HG02973 (cell line): ENCODE measurements around the gene DSCAM.

Source experiments
- ATAC-seq: cut with Tn5 transposase; IDR thresholded peaks from one replicate; pipeline ENCODE4 v1.9.1; 2021; ENCODE audit warnings: moderate library complexity; ENCODE audit not compliant: unreplicated experiment

The DSCAM gene

DNA sequence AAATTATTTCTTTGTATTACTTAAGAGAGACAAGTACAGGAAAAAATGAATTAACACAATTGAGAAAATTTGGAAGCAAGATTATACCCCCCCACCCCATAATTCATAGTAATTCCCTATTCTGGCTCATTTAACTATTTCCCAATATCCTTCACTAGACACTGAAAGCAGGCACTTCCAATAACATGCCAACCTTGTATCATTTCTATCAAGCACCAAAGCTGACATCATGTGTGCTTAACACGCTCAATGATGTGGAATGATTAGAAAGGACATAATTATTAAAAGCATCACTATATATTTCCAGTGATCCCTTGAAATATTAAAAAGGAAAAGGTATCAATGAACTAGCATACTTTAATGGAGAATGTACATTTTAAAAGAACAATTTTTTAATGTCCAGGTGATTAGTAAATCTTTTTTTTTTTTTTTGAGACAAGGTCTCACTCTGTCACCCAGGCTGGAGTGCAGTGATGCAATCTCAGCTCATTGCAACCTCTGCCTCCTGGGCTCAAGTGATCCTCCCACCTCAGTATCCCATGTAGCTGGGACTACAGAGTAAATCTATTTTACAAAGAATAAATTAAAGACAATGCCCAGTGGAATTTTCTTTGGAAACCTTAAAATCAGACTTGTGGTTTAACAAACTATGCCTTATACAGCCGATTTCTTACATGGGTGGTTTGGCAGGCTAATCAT lies 443.9 kb downstream of the DSCAM start:
- ATAC-seq = no peak

- no peak for ATAC-seq
Observed at GRCh38 chr21:40395732-40396131, 451.2 kb downstream of the DSCAM start.

- ATAC-seq = no peak
Observed at GRCh38 chr21:40393066-40393465, 453.9 kb downstream of the DSCAM start.

DNA sequence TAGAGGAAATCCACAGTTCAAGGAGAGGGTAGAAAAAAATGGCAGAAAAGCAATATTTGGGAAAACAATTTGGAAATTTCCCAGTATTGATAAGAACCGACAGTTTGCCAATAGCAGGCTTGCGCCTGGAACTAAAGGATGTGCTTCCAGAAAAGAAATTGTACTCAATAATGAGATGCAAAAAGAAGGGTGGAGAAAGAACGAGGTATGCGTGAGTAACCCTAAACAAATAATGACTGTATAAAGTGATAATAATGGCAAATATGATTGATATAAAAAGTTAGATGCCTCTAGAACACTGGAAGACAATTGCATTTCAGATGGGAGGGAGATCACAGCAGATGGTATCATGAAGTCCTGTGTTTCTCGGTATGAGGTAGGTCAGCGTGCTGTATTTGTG lies 458.9 kb downstream of the DSCAM start:
- no peak for ATAC-seq

GRCh38 chr21:40386981-40387747 lies 459.8 kb downstream of the DSCAM start:
- no peak for ATAC-seq

DNA sequence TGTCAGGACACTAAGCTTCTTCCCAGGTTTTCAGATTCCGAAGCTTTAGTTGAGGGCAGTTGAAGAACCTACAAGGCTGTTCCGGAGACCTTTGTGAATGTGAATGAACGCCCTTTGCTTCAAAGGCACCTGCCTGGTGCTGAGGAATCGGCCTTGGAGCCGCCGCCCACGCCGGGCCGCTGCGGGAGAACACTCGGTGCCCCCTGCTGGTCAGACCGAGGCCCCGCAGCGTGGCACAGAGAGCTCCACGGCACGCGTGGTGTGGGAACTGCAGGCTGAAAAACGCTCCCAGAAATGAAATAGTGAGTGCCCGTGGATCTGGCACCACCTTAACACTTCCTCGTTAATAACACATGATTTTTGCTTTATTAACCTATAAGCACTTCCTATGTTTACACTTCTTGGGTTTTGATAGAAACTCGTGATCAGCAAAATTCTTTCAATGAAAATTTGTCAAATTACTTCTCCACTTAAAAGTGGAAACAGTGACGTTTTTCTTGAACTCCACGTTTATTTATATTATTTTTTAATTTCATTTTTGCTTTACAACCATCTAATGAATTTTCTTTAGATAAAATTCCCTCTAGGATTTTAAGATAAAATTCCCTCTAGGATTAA lies 460.6 kb downstream of the DSCAM start:
- no peak for ATAC-seq

DNA sequence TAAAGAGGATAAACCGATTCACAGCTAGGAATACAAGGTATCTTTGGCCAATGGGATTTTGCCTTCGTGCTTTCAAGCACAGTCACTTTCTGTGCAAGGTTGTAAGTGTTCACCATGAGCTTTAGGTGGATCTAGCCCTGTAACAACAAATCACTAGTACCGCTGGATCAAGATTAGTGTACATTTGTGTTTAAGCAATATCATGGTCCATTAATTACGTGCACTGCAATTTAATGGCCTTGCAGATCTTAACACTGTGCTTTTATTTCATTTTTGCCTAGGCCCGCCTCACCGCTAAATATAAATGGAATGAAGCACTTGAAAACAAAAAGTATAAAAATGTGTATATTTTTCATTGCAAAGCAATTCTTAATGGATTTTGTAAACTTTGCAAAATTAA lies 461.1 kb downstream of the DSCAM start:
- no peak for ATAC-seq

DNA sequence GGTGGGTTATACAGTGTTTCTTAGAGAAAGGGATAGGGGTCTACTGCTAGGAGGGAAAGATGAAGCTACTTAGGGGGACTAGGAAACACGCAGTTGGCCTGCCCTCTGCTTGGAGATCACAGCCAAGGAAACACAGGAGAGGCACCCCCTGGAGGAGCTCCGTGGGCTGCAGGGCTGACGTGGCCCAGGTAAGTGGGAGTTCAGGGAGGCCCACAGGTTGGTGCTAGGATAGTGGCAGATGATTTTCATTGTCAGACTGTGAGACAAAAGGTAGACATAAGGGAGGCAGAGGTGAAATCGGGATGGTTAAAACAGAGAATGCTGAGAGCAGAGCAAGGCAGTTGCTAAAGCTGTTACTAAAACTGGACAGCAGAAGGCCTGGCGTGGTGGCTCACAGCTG lies 463.0 kb downstream of the DSCAM start:
- ATAC-seq = no peak

DNA sequence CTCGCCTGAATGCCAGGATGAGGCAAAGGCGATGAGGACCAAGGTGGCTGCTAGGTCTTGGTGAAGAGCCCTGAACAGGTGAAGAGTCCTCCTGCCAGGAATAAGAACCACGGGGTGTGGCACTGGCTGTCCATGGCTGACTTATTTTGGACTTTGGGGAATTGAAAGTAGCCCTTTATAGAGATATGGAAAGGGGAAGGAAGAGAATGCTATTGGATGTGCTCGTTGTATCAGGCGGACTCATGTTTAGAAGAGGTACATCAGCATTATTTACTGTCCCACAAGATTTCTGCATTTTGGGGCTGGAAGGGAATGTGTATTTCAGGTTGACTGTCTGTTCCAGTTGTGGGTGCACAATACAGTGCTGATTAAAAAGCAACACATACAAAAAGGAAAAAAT lies 465.8 kb downstream of the DSCAM start:
- no peak for ATAC-seq

- ATAC-seq = no peak
Observed at GRCh38 chr21:40379881-40380810, 466.8 kb downstream of the DSCAM start.

DNA sequence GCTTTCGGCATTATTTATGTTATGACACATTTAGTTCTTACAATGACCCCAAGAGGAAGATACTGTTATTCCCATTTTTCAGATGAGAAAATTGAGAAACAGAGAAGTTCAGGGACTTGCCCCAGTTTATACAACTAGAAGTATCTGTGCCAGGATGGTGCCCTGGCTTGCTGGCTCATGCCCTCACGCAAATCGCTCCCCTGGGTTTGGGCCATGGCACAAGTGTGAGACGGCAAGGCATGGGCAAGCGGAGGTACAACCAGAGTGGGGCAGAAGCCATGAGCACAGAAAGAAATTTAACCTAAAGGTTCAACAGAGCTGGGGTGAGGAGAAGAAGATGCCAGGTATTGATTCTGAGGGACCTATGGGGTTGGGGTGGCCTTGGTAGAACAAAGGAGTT lies 469.8 kb downstream of the DSCAM start:
- no peak for ATAC-seq

GRCh38 chr21:40373761-40374160 lies 473.2 kb downstream of the DSCAM start:
- ATAC-seq = no peak

DNA sequence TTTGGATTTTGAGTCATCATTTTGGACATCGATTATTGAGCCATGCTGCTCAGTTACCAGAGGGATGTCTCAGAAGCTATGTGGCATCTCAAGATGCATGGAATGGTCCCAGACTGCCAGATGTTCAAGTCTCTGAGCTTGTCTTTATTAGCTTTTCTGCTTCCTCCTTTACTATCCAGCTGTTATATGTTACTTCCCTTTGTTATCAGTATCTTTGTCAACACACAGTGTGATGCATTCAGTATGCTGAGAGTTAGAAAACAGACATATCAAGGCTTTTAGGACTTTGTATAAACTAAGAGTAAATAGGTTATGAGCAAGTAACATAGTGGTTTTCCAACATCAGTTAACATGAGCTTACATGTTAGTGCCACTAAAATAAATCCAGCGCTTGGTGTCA lies 474.5 kb downstream of the DSCAM start:
- ATAC-seq = no peak

GRCh38 chr21:40371329-40371728 lies 475.6 kb downstream of the DSCAM start:
- ATAC-seq = no peak

GRCh38 chr21:40356644-40357043 lies 490.3 kb downstream of the DSCAM start:
- ATAC-seq = no peak

DNA sequence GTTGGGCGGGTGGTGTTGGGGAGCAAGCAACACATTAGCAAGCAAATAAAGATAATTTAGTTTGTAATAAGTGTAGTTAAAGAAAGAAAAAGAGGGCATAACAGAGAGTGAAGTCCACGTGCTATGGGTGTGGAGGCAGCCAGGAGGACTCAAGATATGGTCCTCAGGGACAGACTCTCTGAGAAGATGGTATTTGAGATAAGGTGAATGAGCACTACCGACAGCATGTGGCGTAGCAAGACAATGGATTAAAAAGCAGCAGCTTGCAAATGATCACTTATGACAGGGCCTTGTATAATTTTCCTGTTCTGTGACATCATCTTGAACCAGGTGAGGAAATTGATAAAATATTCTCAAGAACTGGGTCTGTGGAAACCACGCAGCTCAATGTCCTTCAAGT lies 491.9 kb downstream of the DSCAM start:
- ATAC-seq = no peak

GRCh38 chr21:40351006-40351405 lies 496.0 kb downstream of the DSCAM start:
- ATAC-seq = no peak

GRCh38 chr21:40349591-40349990 lies 497.4 kb downstream of the DSCAM start:
- ATAC-seq = no peak

DNA sequence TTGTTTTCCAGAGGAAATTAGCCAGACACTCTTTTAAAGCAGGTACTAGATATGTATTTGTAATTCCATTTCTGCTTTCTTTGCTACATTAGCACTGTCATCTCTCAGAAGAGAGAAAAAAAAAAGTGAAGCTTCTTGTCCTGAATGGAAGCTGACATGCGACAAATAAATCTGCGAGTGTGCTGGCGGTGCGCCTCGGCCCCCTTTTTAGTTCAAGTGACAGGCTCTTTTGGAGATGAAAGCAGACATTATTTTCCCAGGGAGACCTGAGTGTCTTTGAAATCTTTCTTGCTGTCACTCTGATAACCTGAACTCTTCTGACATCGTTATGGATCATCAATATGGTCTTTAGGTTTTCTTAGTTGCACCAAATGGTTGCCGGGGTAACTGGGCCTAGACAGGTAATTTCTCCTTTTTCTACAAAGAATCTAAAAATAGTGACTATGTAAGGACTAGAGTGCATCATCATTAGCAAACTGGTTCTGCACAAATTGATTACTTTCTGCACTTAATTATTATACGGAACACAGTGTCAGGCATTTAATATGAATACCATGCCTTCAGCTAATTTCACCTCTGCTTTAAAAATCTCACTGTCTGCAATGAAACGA lies 501.1 kb downstream of the DSCAM start:
- no peak for ATAC-seq

GRCh38 chr21:40340357-40340756 lies 506.6 kb downstream of the DSCAM start:
- no peak for ATAC-seq

DNA sequence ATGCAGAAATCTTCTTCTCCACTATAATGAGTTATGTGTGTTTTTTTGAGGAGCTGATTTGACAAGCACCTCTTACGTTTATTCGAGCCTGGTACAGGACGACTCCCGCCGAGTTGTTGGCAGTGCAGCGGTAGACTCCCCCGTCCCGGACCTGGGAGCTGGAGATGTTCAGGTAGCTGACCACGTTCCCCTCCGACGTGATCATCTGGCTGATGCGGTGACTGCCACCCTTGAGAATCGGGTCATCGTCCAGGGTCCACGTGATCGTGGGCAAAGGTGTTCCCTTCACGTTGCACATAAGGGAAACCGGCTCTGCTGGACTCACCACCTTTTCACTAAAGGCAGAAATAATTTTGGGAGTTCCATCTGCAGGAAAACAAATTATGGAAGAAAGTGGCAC lies 507.9 kb downstream of the DSCAM start:
- ATAC-seq = no peak
